AG04449 (cell line): ENCODE data around the gene SPATA2L.

Experiments
- CTCF ChIA-PET: fragments of 350-600 bp; formaldehyde crosslinking; extraction: SDS; loops from one replicate; lab custom pipeline; 2021; ENCODE audit warnings: antibody characterized with exemption; lab: Yijun Ruan, JAX
- POLR2A ChIA-PET: fragments of 400-600, 350-600 bp; formaldehyde crosslinking; extraction: SDS; loops from one replicate; lab custom pipeline; 2020; ENCODE audit warnings: antibody characterized with exemption, inconsistent platforms; lab: Yijun Ruan, JAX
- DNase-seq: peaks from one replicate; pipeline ENCODE4 v3.0.0-alpha.2; 2010; ENCODE audit warnings: low read depth, low spot score
- H3K4me3 ChIP-seq: 2 replicates; pipeline ENCODE4 v1.5.1; 2011; ENCODE audit warnings: low read depth, mild to moderate bottlenecking, control low read depth, low read length
- CTCF ChIP-seq: IDR thresholded peaks from one replicate; pipeline ENCODE4 v1.5.1; 2011; ENCODE audit warnings: mild to moderate bottlenecking, moderate library complexity, low read length, control low read depth, inconsistent platforms; ENCODE audit not compliant: insufficient read depth; ENCODE audit errors: missing control alignments

Gene SPATA2L

GRCh38 chr16:89656435-89657121, 44.9 kb downstream of the SPATA2L start:
- H3K4me3 ChIP-seq, result peak overlapping the region; percentile 95
- no peak for DNase-seq
- POLR2A ChIA-PET, result interaction anchor here (0.7 to 1.1 kb wide), 2 partner anchors 23 to 93 kb away, joined by 4 to 5 read pairs; no protein-coding TSS in a partner anchor
- TF ChIP-seq CTCF, result no peak
- CTCF ChIA-PET, result interaction anchor here (4.8 kb wide), 1 partner anchor 15 kb away, joined by 24 read pairs; no protein-coding TSS in a partner anchor

DNA sequence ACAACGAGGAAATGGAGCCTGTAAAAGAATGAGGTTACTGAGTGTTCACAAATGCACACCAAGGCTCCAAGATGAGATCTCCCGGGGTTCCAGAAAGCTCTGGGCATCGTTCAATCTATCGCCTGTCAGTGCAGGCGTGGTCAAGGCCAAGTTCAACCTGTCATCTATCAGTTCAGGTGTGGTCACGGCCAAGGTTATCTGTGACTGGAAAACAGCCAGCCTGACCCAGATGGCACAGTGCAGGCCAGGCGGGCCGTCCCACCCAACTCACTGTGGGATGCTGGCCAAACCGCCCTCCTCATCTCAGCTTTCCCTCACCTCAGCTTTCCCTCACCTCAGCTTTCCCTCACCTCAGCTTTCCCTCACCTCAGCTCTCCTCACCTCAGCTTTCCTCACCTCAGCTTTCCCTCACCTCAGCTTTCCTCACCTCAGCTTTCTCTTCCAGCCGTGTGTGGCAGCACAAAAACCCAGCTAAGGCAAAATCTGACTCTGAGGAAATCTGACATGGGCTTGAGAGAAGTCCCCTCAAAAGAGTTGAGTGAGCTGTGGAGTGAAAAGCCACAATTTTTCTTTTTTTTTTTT, 46.4 kb downstream of the SPATA2L start:
- no peak for DNase-seq
- no peak for TF ChIP-seq CTCF
- no peak overlapping the region for H3K4me3 ChIP-seq
- CTCF ChIA-PET, result interaction anchor here (4.8 kb wide), 1 partner anchor 13 kb away, joined by 24 read pairs; no protein-coding TSS in a partner anchor
- POLR2A ChIA-PET, result no interaction called here

DNA sequence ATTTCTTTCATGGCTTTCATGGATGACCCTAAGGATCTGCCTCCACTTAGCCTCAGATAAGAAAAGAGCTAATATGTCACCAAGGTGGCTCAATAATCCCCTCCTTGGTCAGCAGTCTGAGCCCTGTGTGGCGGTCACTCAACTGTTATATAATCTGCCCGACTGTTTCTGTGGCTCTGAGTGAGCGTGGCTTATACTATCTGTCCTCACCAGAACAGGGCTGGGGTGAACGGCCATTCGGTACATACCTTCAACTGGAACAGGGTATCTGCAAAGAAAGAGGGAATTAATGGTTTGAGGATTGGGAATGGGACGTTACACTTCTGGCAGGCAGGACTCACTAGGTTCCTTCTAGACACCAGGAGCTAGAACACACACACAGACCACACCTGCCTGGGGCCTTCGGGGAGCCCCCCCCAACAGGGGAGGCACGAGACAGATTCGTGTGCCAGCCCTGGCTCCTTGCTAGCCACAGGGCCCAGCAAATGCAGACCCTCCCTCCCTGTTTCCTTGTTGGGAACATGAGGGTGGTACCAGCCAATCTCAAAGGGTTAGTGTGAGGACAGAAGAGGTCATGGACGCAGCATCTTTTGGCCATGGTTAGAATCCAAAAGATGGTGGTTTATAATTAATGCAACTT, 47.7 kb downstream of the SPATA2L start:
- DNase-seq, result no peak
- no peak for TF ChIP-seq CTCF
- POLR2A ChIA-PET, result no interaction called here
- H3K4me3 ChIP-seq, result no peak overlapping the region
- CTCF ChIA-PET, result interaction anchor here (4.8 kb wide), 1 partner anchor 12 kb away, joined by 24 read pairs; no protein-coding TSS in a partner anchor

- TF ChIP-seq CTCF, result no peak
- ChIA-PET CTCF (interaction anchor here (2.6 kb wide), 1 partner anchor 10 kb away, joined by 19 read pairs; no protein-coding TSS in a partner anchor), POLR2A (no interaction called here)
- H3K4me3 ChIP-seq, result no peak overlapping the region
- DNase-seq, result no peak
These were observed 49.9 kb downstream of the SPATA2L start for GRCh38 chr16:89651584-89651983.

- CTCF ChIA-PET, result no interaction called here
These were observed 54.6 kb downstream of the SPATA2L start for GRCh38 chr16:89646906-89647305.

More at GRCh38 chr16:89646906-89647305, 54.6 kb downstream of the SPATA2L start:
- POLR2A ChIA-PET, result no interaction called here
- TF ChIP-seq CTCF, result no peak
- no peak overlapping the region for H3K4me3 ChIP-seq
- DNase-seq, result no peak
